NCI-H2029 treated with DMSO at 0.1 percent for 48 hours (cell line): ENCODE data around the gene FAT1.
A peak's percentile ranks its signal among the peaks of the same experiment; 100 is the strongest.

Experiments used
- DNase-seq: peaks from one replicate; lab custom pipeline; 2025; lab: John Stamatoyannopoulos, UW

FAT1 gene

GRCh38 chr4:186651624-186652023 is 72.0 kb downstream of the FAT1 start:
- DNase-seq = peak; percentile 74

- peak; percentile 18 for DNase-seq
These were observed 72.5 kb downstream of the FAT1 start for GRCh38 chr4:186651181-186651603.

GRCh38 chr4:186650401-186651180 is 73.1 kb downstream of the FAT1 start:
- DNase-seq = no peak

- no peak for DNase-seq
These were observed 75.8 kb downstream of the FAT1 start for GRCh38 chr4:186647821-186648220.

GRCh38 chr4:186644737-186645261 is 78.9 kb downstream of the FAT1 start:
- DNase-seq = no peak

- DNase-seq = no peak
These were observed 79.4 kb downstream of the FAT1 start for GRCh38 chr4:186644311-186644638.

- no peak for DNase-seq
These were observed 80.0 kb downstream of the FAT1 start for GRCh38 chr4:186643501-186644310.

- no peak for DNase-seq
These were observed 80.7 kb downstream of the FAT1 start for GRCh38 chr4:186642998-186643397.

GRCh38 chr4:186642530-186642929 is 81.1 kb downstream of the FAT1 start:
- no peak for DNase-seq

GRCh38 chr4:186634591-186635128 is 89.0 kb downstream of the FAT1 start:
- no peak for DNase-seq

GRCh38 chr4:186633844-186634243 is 89.8 kb downstream of the FAT1 start:
- DNase-seq = no peak

GRCh38 chr4:186630128-186630527 is 93.5 kb downstream of the FAT1 start:
- DNase-seq = no peak

GRCh38 chr4:186628058-186628711 is 95.5 kb downstream of the FAT1 start:
- DNase-seq = no peak

- DNase-seq = no peak
These were observed 96.3 kb downstream of the FAT1 start for GRCh38 chr4:186627226-186627865.

- DNase-seq = no peak
These were observed 98.7 kb downstream of the FAT1 start for GRCh38 chr4:186624951-186625350.

- no peak for DNase-seq
These were observed 100.1 kb downstream of the FAT1 start for GRCh38 chr4:186623546-186623945.

GRCh38 chr4:186622788-186623464 is 100.7 kb downstream of the FAT1 start:
- no peak for DNase-seq

- DNase-seq = no peak
These were observed 101.6 kb downstream of the FAT1 start for GRCh38 chr4:186621959-186622553.

GRCh38 chr4:186619088-186619487 is 104.6 kb downstream of the FAT1 start:
- no peak for DNase-seq

- DNase-seq = no peak
These were observed 105.7 kb downstream of the FAT1 start for GRCh38 chr4:186617921-186618320.

GRCh38 chr4:186607490-186607889 is 116.2 kb downstream of the FAT1 start:
- no peak for DNase-seq
